ENCODE results near the gene DTWD2. TPM values are rescaled to one million over a fixed set of nuclear protein-coding genes. Genes with fewer than 3 reads are reported as not detected.

Gene DTWD2
- total RNA-seq, 3 donors from 2014 or later (not counting 1 experiment from before 2014, with no cell fraction given) = 3.7 to 6.0 (median 4.1) TPM

GRCh38 chr5:119022017-119022745 is 33.8 kb upstream of the DTWD2 start:
- H3K9me3 Mint-ChIP-seq = no peaks in the 10 kb centered on the region
- H3K36me3 Mint-ChIP-seq = no peaks in the 10 kb centered on the region
- Histone ChIP-seq H3K36me3 (ENCODE audit: control insufficient read depth, insufficient read depth, low read length) (no peaks in the 10 kb centered on the region), H3K9me3 (ENCODE audit: control insufficient read depth, insufficient read depth, low read length) (no peaks in the 10 kb centered on the region), H3K27me3 (ENCODE audit: control insufficient read depth, insufficient read depth, low read length) (no peaks in the 10 kb centered on the region), H3K4me1 (ENCODE audit: control insufficient read depth, insufficient read depth, low read length) (peaks cover 2% of the 10 kb centered on the region), H3K4me3 (ENCODE audit: low read length) (no peak overlapping the region), H3K27ac (ENCODE audit: low read length) (no peak overlapping the region)
- H3K27me3 Mint-ChIP-seq (ENCODE audit: low read depth in 2 of 2) = no peaks in the 10 kb centered on the region
- no peak overlapping the region for H3K27ac Mint-ChIP-seq
- intact Hi-C loops (cut with micrococcal nuclease) = loop anchor here (1.0 kb wide), 1 partner anchor 390 kb away; no protein-coding TSS in a partner anchor
- H3K4me3 Mint-ChIP-seq = no peak overlapping the region
- 59% methylated on average over 4 of the region's 5 CpGs for WGBS (ENCODE audit: insufficient coverage)
- no peaks in the 10 kb centered on the region for H3K4me1 Mint-ChIP-seq
- peak; percentile 22 for TF ChIP-seq CTCF (IDR thresholded peaks at IDR 0.05)
- ATAC-seq = peak in 1 of 3 donors; percentile 30
- DNase-seq = peak in 1 of 2 donors; percentile 62

GRCh38 chr5:119021149-119021732 is 32.9 kb upstream of the DTWD2 start:
- Histone ChIP-seq H3K4me3 (ENCODE audit: low read length) (no peak overlapping the region), H3K9me3 (ENCODE audit: control insufficient read depth, insufficient read depth, low read length) (no peaks in the 10 kb centered on the region), H3K36me3 (ENCODE audit: control insufficient read depth, insufficient read depth, low read length) (no peaks in the 10 kb centered on the region), H3K27me3 (ENCODE audit: control insufficient read depth, insufficient read depth, low read length) (no peaks in the 10 kb centered on the region), H3K27ac (ENCODE audit: low read length) (no peak overlapping the region), H3K4me1 (ENCODE audit: control insufficient read depth, insufficient read depth, low read length) (peaks cover 2% of the 10 kb centered on the region)
- intact Hi-C loops (cut with micrococcal nuclease) = no loop called here
- Mint-ChIP-seq H3K36me3 (no peaks in the 10 kb centered on the region), H3K27me3 (ENCODE audit: low read depth in 2 of 2) (peaks cover 0 to 2% of the 10 kb centered on the region in 2 donors), H3K9me3 (no peaks in the 10 kb centered on the region), H3K4me3 (no peak overlapping the region), H3K4me1 (no peaks in the 10 kb centered on the region), H3K27ac (no peak overlapping the region)
- 90% methylated on average over 3 of the region's 3 CpGs for WGBS (ENCODE audit: insufficient coverage)
- DNase-seq (no peak), ATAC-seq (no peak)
- TF ChIP-seq CTCF (IDR thresholded peaks at IDR 0.05) = no peak

GRCh38 chr5:119019949-119020348 is 31.6 kb upstream of the DTWD2 start:
- no peaks in the 10 kb centered on the region for H3K27me3 ChIP-seq (ENCODE audit: control insufficient read depth, insufficient read depth, low read length)
- Mint-ChIP-seq H3K36me3 (no peaks in the 10 kb centered on the region), H3K27ac (no peak overlapping the region), H3K27me3 (ENCODE audit: low read depth in 2 of 2) (peaks cover 0 to 2% of the 10 kb centered on the region in 2 donors), H3K4me1 (no peaks in the 10 kb centered on the region), H3K4me3 (no peak overlapping the region), H3K9me3 (no peaks in the 10 kb centered on the region)
- H3K4me1 ChIP-seq (ENCODE audit: control insufficient read depth, insufficient read depth, low read length) = peaks cover 2% of the 10 kb centered on the region
- ATAC-seq (no peak), DNase-seq (no peak)
- no peak for TF ChIP-seq CTCF (IDR thresholded peaks at IDR 0.05)
- H3K36me3 ChIP-seq (ENCODE audit: control insufficient read depth, insufficient read depth, low read length) = no peaks in the 10 kb centered on the region
- no peaks in the 10 kb centered on the region for H3K9me3 ChIP-seq (ENCODE audit: control insufficient read depth, insufficient read depth, low read length)
- 94% methylated on average over 4 of the region's 7 CpGs for WGBS (ENCODE audit: insufficient coverage)
- no peak overlapping the region for H3K27ac ChIP-seq (ENCODE audit: low read length)
- intact Hi-C loops (cut with micrococcal nuclease) = no loop called here
- no peak overlapping the region for H3K4me3 ChIP-seq (ENCODE audit: low read length)

Measured in natural killer cell (primary cell).